Endothelial cell of umbilical vein (primary cell): ENCODE data around the gene ZDBF2. TPM values are rescaled to one million over a fixed set of nuclear protein-coding genes. Genes with fewer than 3 reads are reported as not detected.

ENCODE experiments used
- BruUV-seq: library from RNA; stranded (reverse); fragments of 400-500 nt; replicated peaks from 2 replicates; lab custom pipeline; 2021; lab: Mats Ljungman, UMichigan
- CTCF ChIA-PET: fragments of 300-600, 350-600 bp; sonication (Branson Sonifier 250); formaldehyde crosslinking; loops from one replicate; lab custom pipeline; 2021; ENCODE audit warnings: antibody characterized with exemption, inconsistent platforms; lab: Charles Lee
- POLR2A ChIA-PET: fragments of 300-600, 350-600 bp; sonication (Branson Sonifier 250); formaldehyde crosslinking; loops from one replicate; lab custom pipeline; 2021; ENCODE audit warnings: antibody characterized with exemption, inconsistent platforms; lab: Charles Lee
- DNase-seq: peaks from one replicate; pipeline ENCODE4 v3.0.0-alpha.2; 2011; ENCODE audit warnings: low read depth, low spot score
- FAIRE-seq: peaks from 2 replicates; lab custom pipeline; 2011; peaks lifted over from hg19 to GRCh38; lab: Jason Lieb, UNC
- H2AFZ ChIP-seq: 2 replicates; pipeline ENCODE4 v1.6.0; 2012; ENCODE audit warnings: low read depth, low read length, control low read depth, inconsistent platforms
- H3K27ac ChIP-seq: 2 replicates; pipeline ENCODE4 v1.5.1; 2011; ENCODE audit warnings: low read depth, mild to moderate bottlenecking, control low read depth, low read length, moderate library complexity; ENCODE audit not compliant: insufficient read depth
- H3K27me3 ChIP-seq, 2 experiments: 2 replicates each; pipeline versions ENCODE4 v1.6.0 to v1.6.1; 2011; ENCODE audit warnings: low read length in 2 of 2, mixed read lengths in 1 of 2; ENCODE audit not compliant: control insufficient read depth in 2 of 2, insufficient read depth in 2 of 2
- H3K36me3 ChIP-seq, 2 experiments: 2 replicates in 1 of 2; 3 replicates in 1 of 2; pipeline ENCODE4 v1.5.1; 2011; ENCODE audit warnings: low read length in 2 of 2, mild to moderate bottlenecking in 1 of 2, moderate library complexity in 1 of 2; ENCODE audit not compliant: control insufficient read depth in 2 of 2, insufficient read depth in 2 of 2; ENCODE audit errors: extremely low read depth in 1 of 2
- H3K4me1 ChIP-seq: 3 replicates; pipeline ENCODE4 v1.5.1; 2011; ENCODE audit warnings: mild to moderate bottlenecking, low read length; ENCODE audit not compliant: control insufficient read depth, insufficient read depth; ENCODE audit errors: extremely low read depth
- H3K4me2 ChIP-seq: 2 replicates; pipeline ENCODE4 v1.6.1; 2011; ENCODE audit warnings: low read length, control low read depth, mixed read lengths; ENCODE audit not compliant: insufficient read depth
- H3K4me3 ChIP-seq, 3 experiments: fragments of 200-600 bp in 1 of 3; sonication (generic), shearing (Covaris generic) in 1 of 3; replicated peaks in 1 of 3; 2 replicates each; pipeline ENCODE4 v1.5.1; 2011 to 2016; ENCODE audit warnings: control low read depth in 3 of 3, low read length in 3 of 3, mild to moderate bottlenecking in 2 of 3, inconsistent platforms in 1 of 3, low read depth in 1 of 3, moderate library complexity in 1 of 3; ENCODE audit not compliant: insufficient read depth in 1 of 3
- H3K79me2 ChIP-seq: 2 replicates; pipeline ENCODE4 v1.6.0; 2012; ENCODE audit warnings: low read length, inconsistent platforms; ENCODE audit not compliant: control insufficient read depth, insufficient read depth
- H3K9ac ChIP-seq: replicated peaks from 2 replicates; pipeline ENCODE3; 2011; ENCODE audit warnings: low read length, control low read depth; ENCODE audit not compliant: insufficient read depth; ENCODE audit errors: extremely low read depth
- H3K9me1 ChIP-seq: replicated peaks from 3 replicates; pipeline ENCODE4 v1.6.0; 2011; ENCODE audit warnings: mild to moderate bottlenecking, low read length; ENCODE audit not compliant: control insufficient read depth, insufficient read depth; ENCODE audit errors: extremely low read depth
- H3K9me3 ChIP-seq: replicated peaks from 2 replicates; pipeline ENCODE4 v1.5.1; 2012; ENCODE audit warnings: low read length, inconsistent platforms; ENCODE audit not compliant: control insufficient read depth, insufficient read depth
- H4K20me1 ChIP-seq: replicated peaks from 2 replicates; pipeline ENCODE3; 2011; ENCODE audit warnings: mild to moderate bottlenecking, low read length; ENCODE audit not compliant: control insufficient read depth, insufficient read depth; ENCODE audit errors: extremely low read depth
- EZH2 ChIP-seq: IDR thresholded peaks from 2 replicates; pipeline ENCODE4 v1.6.1; 2012; ENCODE audit warnings: borderline replicate concordance, low read depth, mild to moderate bottlenecking, moderate library complexity, low read length, inconsistent platforms; ENCODE audit not compliant: severe bottlenecking
- FOS ChIP-seq: IDR thresholded peaks from 2 replicates; pipeline ENCODE4 v1.6.1; 2011; ENCODE audit warnings: mild to moderate bottlenecking, low read length, moderate library complexity, borderline replicate concordance; ENCODE audit not compliant: insufficient read depth
- GATA2 ChIP-seq: IDR thresholded peaks from 2 replicates; pipeline ENCODE4 v1.7.0; 2011; ENCODE audit warnings: low read depth, mild to moderate bottlenecking, moderate library complexity, mixed read lengths, low read length; ENCODE audit not compliant: insufficient read length, insufficient read depth
- JUN ChIP-seq: IDR thresholded peaks from 2 replicates; pipeline ENCODE4 v1.6.1; 2011; ENCODE audit warnings: borderline replicate concordance, low read depth; ENCODE audit not compliant: insufficient read length, insufficient read depth
- MAX ChIP-seq: IDR thresholded peaks from 2 replicates; pipeline ENCODE4 v1.6.1; 2011; ENCODE audit not compliant: insufficient read depth, insufficient read length
- MYC ChIP-seq: IDR thresholded peaks from one replicate; pipeline ENCODE4 v1.6.1; 2011; ENCODE audit warnings: mild to moderate bottlenecking, low read depth, low read length
- POLR2A ChIP-seq: IDR thresholded peaks from 2 replicates; pipeline ENCODE4 v1.6.1; 2012; ENCODE audit warnings: low read depth, mild to moderate bottlenecking, control low read depth, low read length
- POLR2AphosphoS5 ChIP-seq: IDR thresholded peaks from 2 replicates; pipeline ENCODE4 v1.6.1; 2012; ENCODE audit warnings: low read depth, mild to moderate bottlenecking, control low read depth, low read length, moderate library complexity; ENCODE audit not compliant: insufficient read depth
- dilution Hi-C: fragments of 300-500 bp; cut with MboI; formaldehyde crosslinking; loops from one replicate; pipeline ENCODE4 v1.15.0; 2019; ENCODE audit warnings: low sequenced_read_pairs; ENCODE audit not compliant: extremely low pct_ligation_motif_present
- intact Hi-C: fragments of 100-400 bp; cut with micrococcal nuclease; formaldehyde crosslinking; loops from one replicate; pipeline ENCODE4 v1.10.0; 2022
- polyA plus RNA-seq, 4 experiments: library from polyadenylated mRNA; depleted of rRNA in 3 of 4; stranded (reverse) in 3 of 4; unstranded in 1 of 4; fragments of >200 nt; gene quantifications; 2 replicates each; pipeline versions ENCODE4 v1.2.1 to v1.2.3, GENCODE V29; 2011 to 2012; ENCODE audit warnings: missing spikeins in 1 of 4
- total RNA-seq: library from RNA; stranded (reverse); gene quantifications from 2 replicates; pipeline ENCODE4 v1.2.3, GENCODE V29; 2021
- TF ChIP-seq, protein P1 (sequence below), 2 donors: IDR thresholded peaks; 1 replicate in 1 of 2; 2 replicates in 1 of 2; pipeline ENCODE4 v1.5.1; 2011; ENCODE audit warnings: low read length in 2 of 2, mild to moderate bottlenecking in 2 of 2, moderate library complexity in 2 of 2, control low read depth in 1 of 2, inconsistent platforms in 1 of 2, low read depth in 1 of 2; ENCODE audit not compliant: insufficient read depth in 1 of 2; ENCODE audit errors: extremely low read depth in 1 of 2

Gene ZDBF2
- total and polyA plus RNA-seq, 2 donors (not counting 3 experiments of a cell fraction or from before 2014, with no cell fraction given) = 1.3 to 9.6 TPM

DNA sequence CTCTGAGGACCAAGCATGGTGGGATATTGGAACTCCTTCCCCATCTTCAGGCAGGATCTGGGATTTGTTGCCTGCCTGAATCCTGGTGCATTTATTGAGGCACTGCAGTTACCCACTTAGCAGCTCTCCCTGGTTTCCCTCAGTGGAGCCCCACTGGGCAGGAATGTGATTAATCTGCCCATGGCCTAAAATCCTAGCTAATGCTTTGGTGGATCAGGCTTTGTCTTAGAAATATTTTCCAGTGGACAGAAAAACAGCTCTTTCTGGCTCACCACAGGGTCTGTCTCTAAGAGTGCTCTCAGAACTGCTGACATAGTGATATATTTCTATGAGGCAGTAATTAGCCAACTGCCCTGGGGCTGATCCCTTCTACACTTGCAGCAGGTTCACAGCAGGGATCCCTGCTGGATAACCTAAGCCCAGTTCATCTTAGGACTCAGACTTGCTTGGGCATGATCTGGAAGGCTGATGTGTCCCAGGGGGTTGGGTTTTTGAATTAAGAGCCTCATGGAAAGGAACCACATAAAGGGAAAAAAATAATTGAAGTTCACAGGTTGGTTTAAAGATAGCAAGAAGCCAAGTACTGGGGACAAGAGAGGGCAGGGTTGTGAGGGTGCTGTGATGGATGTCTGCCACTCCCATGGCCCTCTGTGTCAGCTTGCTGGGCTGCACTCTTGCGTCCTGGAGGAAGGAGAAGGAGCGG, 44.3 kb upstream of the ZDBF2 start:
- no peaks in the 10 kb centered on the region for H4K20me1 ChIP-seq
- H3K27me3 ChIP-seq = peaks cover 0 to 2% of the 10 kb centered on the region in 2 experiments
- dilution Hi-C loops = no loop called here
- H3K4me1 ChIP-seq = no peaks in the 10 kb centered on the region
- H3K9me1 ChIP-seq = no peaks in the 10 kb centered on the region
- FAIRE-seq (no peak), DNase-seq (no peak)
- ChIA-PET POLR2A (no interaction called here), CTCF (interaction anchor here (1.1 kb wide), 1 partner anchor 71 kb away, joined by 3 read pairs; no protein-coding TSS in a partner anchor)
- BruUV-seq = no TSS peak
- no peak overlapping the region for H3K4me2 ChIP-seq
- TF ChIP-seq, protein P1, sequence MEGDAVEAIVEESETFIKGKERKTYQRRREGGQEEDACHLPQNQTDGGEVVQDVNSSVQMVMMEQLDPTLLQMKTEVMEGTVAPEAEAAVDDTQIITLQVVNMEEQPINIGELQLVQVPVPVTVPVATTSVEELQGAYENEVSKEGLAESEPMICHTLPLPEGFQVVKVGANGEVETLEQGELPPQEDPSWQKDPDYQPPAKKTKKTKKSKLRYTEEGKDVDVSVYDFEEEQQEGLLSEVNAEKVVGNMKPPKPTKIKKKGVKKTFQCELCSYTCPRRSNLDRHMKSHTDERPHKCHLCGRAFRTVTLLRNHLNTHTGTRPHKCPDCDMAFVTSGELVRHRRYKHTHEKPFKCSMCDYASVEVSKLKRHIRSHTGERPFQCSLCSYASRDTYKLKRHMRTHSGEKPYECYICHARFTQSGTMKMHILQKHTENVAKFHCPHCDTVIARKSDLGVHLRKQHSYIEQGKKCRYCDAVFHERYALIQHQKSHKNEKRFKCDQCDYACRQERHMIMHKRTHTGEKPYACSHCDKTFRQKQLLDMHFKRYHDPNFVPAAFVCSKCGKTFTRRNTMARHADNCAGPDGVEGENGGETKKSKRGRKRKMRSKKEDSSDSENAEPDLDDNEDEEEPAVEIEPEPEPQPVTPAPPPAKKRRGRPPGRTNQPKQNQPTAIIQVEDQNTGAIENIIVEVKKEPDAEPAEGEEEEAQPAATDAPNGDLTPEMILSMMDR (IDR thresholded peaks at IDR 0.05; ENCODE audit: extremely low read depth in 1 of 2, insufficient read depth in 1 of 2, low read depth in 1 of 2, low read length in 2 of 2) = no peak
- TF ChIP-seq EZH2 = no peak
- TF ChIP-seq POLR2AphosphoS5 = no peak
- no peak for TF ChIP-seq MAX
- no peak for TF ChIP-seq MYC
- no peak for TF ChIP-seq FOS
- no peak for TF ChIP-seq JUN
- no peak for TF ChIP-seq POLR2A
- no peak for TF ChIP-seq GATA2
- no peak overlapping the region for H3K9ac ChIP-seq
- H2AFZ ChIP-seq = no peak overlapping the region
- no peaks in the 10 kb centered on the region for H3K9me3 ChIP-seq
- H3K36me3 ChIP-seq = no peaks in the 10 kb centered on the region
- no peaks in the 10 kb centered on the region for H3K79me2 ChIP-seq
- H3K27ac ChIP-seq = no peak overlapping the region
- H3K4me3 ChIP-seq = no peak overlapping the region
- intact Hi-C loops = no loop called here
